Activated B cell treated with CpG ODN at 0.5 μM for 24 hours (primary cell): Measurements from ENCODE around the gene SIPA1L3. TPM values are rescaled to one million over a fixed set of nuclear protein-coding genes. Genes with fewer than 3 reads are reported as not detected.

Experiments
- ATAC-seq: fragments of 200-7000 bp; cut with Tn5 transposase; one replicate; pipeline ENCODE4 v1.10.0; 2021; ENCODE audit warnings: low read depth, mild to moderate bottlenecking, moderate library complexity
- CTCF ChIA-PET: fragments of 350-600 bp; sonication (Branson Sonifier 250); formaldehyde crosslinking; loops from one replicate; lab custom pipeline; 2021; ENCODE audit warnings: antibody characterized with exemption; lab: Charles Lee
- POLR2A ChIA-PET: fragments of 350-600 bp; sonication (Branson Sonifier 250); formaldehyde crosslinking; loops from one replicate; lab custom pipeline; 2021; ENCODE audit warnings: antibody characterized with exemption; lab: Charles Lee
- DNase-seq: peaks from one replicate; pipeline ENCODE4 v3.0.0; 2022
- H3K27ac Mint-ChIP-seq: one replicate; pipeline ENCODE4 v1.8.0; 2020; ENCODE audit warnings: mixed read lengths
- H3K27me3 Mint-ChIP-seq: one replicate; pipeline ENCODE4 v1.8.0; 2021; ENCODE audit warnings: mixed read lengths
- H3K36me3 Mint-ChIP-seq: one replicate; pipeline ENCODE4 v1.8.0; 2021; ENCODE audit warnings: low read depth, mixed read lengths
- H3K4me1 Mint-ChIP-seq: one replicate; pipeline ENCODE4 v1.8.0; 2021; ENCODE audit warnings: mixed read lengths
- H3K4me3 Mint-ChIP-seq: one replicate; pipeline ENCODE4 v1.8.0; 2020; ENCODE audit warnings: mild to moderate bottlenecking, mixed read lengths
- H3K9me3 Mint-ChIP-seq: one replicate; pipeline ENCODE4 v1.8.0; 2020; ENCODE audit warnings: mixed read lengths
- intact Hi-C: fragments of 100-400 bp; cut with micrococcal nuclease; formaldehyde crosslinking; loops from one replicate; pipeline ENCODE4 v1.15.1; 2024
- total RNA-seq: library from RNA; stranded (reverse); gene quantifications from 2 replicates; pipeline ENCODE4 v1.2.3, GENCODE V29; 2022
- TF ChIP-seq, protein P1 (sequence below): fragments of 200-600 bp; IDR thresholded peaks from one replicate; pipeline ENCODE4 v1.8.0; 2022; ENCODE audit warnings: antibody characterized with exemption, mild to moderate bottlenecking

SIPA1L3 gene
- total RNA-seq, 1 donor from 2014 or later = 145 TPM

DNA sequence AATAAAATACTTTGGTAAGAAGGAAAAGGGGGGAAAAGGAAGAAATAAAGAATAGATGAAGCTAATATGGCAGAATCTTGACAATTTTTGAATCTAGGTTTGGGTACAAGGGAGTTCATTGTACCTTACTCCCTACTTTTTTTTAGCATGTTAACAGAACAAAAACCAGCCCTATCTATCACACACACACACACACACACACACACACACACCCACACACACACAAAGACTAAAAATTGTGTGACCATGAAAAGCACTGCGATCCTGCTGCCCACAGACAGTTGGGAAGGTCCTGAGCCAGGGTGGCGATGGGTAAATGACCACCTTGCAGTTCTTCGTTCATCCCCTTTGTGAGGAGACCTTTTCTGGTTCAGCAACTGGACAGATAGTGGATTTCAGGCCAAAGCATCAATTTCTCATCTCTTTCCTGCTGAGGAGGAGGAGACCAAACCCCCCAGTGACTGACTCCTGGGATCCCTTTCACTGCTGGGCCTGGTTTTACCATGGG, 91.8 kb downstream of the SIPA1L3 start:
- Mint-ChIP-seq H3K27me3 (no peaks in the 10 kb centered on the region), H3K36me3 (peaks cover 24% of the 10 kb centered on the region), H3K27ac (peak overlapping the region; percentile 66), H3K9me3 (no peaks in the 10 kb centered on the region), H3K4me1 (peaks cover 64% of the 10 kb centered on the region), H3K4me3 (peak overlapping the region; percentile 38)
- ATAC-seq (no peak), DNase-seq (no peak)
- TF ChIP-seq, protein P1, sequence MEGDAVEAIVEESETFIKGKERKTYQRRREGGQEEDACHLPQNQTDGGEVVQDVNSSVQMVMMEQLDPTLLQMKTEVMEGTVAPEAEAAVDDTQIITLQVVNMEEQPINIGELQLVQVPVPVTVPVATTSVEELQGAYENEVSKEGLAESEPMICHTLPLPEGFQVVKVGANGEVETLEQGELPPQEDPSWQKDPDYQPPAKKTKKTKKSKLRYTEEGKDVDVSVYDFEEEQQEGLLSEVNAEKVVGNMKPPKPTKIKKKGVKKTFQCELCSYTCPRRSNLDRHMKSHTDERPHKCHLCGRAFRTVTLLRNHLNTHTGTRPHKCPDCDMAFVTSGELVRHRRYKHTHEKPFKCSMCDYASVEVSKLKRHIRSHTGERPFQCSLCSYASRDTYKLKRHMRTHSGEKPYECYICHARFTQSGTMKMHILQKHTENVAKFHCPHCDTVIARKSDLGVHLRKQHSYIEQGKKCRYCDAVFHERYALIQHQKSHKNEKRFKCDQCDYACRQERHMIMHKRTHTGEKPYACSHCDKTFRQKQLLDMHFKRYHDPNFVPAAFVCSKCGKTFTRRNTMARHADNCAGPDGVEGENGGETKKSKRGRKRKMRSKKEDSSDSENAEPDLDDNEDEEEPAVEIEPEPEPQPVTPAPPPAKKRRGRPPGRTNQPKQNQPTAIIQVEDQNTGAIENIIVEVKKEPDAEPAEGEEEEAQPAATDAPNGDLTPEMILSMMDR = no peak
- POLR2A ChIA-PET = interaction anchor here (0.8 to 1.6 kb wide), 7 partner anchors 10 to 92 kb away, joined by 3 to 9 read pairs (median 3); partner anchors contain the start of gene WDR87
- intact Hi-C loops = no loop called here
- CTCF ChIA-PET = interaction anchor here (1.1 to 1.8 kb wide), 2 partner anchors 12 to 50 kb away, joined by 3 to 6 read pairs; no protein-coding TSS in a partner anchor

DNA sequence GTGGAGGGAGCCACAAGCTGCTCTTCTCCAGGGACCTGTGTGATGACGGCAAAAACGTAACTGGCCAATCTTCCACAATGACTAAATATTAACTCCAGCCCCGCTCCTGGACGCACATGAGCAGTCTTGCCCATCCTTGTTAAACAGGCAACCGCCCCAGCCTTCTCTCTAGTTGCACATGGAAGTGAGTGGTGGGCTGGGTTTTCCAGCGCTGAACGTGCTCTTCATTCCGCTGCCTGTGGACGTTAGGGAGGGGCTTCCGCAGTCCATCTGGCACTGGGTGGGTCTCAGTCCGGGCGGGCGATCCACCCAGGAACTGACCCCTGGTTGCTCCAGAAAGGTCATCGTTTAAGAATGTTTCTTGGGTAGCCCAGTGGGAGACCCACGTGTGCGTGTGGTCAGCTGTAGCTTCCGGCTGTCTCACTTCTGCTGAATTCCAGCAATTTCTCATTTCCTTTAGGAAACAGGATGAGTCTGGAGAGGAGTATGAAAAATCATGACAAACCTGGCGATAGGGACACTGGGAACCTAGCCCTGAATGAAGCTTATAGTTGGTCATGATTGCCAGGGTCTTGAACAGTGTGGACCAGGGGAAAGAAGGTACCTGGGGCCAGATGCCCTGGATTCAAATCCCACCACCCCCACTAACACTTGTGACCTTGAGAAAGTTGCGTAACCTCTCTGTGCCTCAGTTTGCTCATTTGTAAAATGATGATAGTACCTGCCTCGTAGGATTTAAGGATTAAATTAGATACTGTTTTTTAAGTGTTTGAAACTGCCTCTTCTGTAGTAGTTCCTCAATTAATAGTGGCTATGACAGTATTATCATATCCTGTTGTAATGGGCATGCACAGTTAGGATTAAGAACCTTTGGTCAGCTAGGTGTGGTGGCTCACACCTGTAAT, 92.6 kb downstream of the SIPA1L3 start:
- POLR2A ChIA-PET = interaction anchor here (0.5 to 1.6 kb wide), 8 partner anchors 10 to 93 kb away, joined by 3 to 9 read pairs (median 4); partner anchors contain the start of gene WDR87

DNA sequence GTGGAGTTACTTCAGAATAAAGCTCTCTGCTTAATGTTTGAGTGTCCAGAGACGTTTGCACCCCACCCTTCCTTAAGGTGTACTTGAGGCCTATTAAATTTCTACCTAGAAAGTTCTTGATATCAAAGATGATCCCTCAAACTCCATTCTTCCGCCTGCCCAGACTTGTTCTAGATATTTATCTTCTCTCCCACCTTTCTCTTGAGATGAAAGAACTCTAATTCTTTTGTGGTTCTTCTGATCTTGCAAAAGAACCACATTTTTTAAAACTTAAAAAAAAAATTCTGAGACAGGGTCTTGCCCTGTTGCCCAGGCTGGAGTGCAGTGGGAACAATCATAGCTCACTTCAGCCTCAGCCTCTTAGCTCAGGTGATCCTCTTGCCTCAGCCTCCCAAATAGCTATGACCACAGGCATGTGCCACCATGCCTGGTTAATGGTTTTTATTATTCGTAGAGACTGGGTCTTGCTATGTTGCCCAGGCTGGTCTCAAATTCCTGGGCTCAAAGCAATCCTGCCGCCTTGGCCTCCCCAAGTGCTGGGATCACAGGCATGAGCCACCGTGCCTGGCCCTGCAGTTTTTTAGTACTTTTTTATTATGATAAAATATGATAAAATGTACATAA, 94.3 kb downstream of the SIPA1L3 start:
- intact Hi-C loops = no loop called here
- DNase-seq = no peak
- Mint-ChIP-seq H3K4me1 (peaks cover 45% of the 10 kb centered on the region), H3K4me3 (no peak overlapping the region), H3K27me3 (no peaks in the 10 kb centered on the region), H3K9me3 (no peaks in the 10 kb centered on the region), H3K27ac (peak overlapping the region; percentile 63), H3K36me3 (peaks cover 8% of the 10 kb centered on the region)
- POLR2A ChIA-PET = interaction anchor here (0.7 to 1.2 kb wide), 2 partner anchors 18 to 94 kb away, joined by 3 read pairs; partner anchors contain the start of gene SIPA1L3
- no peak for ATAC-seq
- TF ChIP-seq, protein P1 = no peak
- CTCF ChIA-PET = interaction anchor here (1.6 kb wide), 1 partner anchor 23 kb away, joined by 4 read pairs; no protein-coding TSS in a partner anchor

More for the DNA sequence above, 92.6 kb downstream of the SIPA1L3 start:
- DNase-seq = no peak
- peak; percentile 27 for ATAC-seq
- TF ChIP-seq, protein P1 = no peak
- peaks cover 59% of the 10 kb centered on the region for H3K4me1 Mint-ChIP-seq
- H3K27ac Mint-ChIP-seq = peak overlapping the region; percentile 68
- intact Hi-C loops = no loop called here
- no peaks in the 10 kb centered on the region for H3K27me3 Mint-ChIP-seq
- no peaks in the 10 kb centered on the region for H3K9me3 Mint-ChIP-seq
- H3K4me3 Mint-ChIP-seq = peak overlapping the region; percentile 38
- CTCF ChIA-PET = interaction anchor here (1.1 to 1.8 kb wide), 3 partner anchors 13 to 49 kb away, joined by 3 to 6 read pairs (median 4); no protein-coding TSS in a partner anchor
- peaks cover 17% of the 10 kb centered on the region for H3K36me3 Mint-ChIP-seq

DNA sequence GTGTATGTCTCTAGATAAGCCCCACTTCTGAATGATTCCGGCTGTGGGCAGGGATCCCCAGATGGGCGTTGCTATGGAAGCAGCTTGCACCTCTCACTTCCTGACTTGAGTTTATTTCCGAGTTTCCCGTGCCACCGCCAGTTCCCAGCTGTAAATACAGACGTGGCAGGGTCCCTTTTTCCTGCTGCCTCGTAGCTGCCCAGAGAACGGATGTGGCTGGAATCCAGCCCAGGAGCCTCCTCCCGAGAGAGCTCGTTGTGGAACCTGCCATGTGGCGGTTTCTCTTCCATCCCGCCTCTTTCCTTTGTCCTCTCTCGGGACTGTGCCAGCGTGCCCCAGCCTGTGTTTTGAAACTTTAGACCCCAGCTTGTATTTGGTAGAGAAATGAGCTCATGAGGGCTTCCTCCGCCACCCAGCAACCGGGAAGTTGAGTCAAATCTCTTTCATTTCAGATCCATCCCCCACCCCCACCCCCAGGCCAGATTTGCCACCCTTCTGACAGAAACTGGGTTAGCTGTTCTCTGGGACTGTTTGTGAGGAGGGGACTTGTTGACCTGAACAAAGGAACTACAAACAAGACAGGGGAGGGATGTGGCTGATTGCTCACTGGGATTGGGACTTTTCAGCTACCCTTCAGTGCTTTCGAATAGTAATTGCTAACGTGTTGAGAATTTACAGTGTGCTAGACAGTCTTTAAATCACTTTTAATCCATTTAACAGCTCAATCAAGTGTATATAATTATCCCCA, 96.6 kb downstream of the SIPA1L3 start:
- Mint-ChIP-seq H3K27me3 (no peaks in the 10 kb centered on the region), H3K9me3 (no peaks in the 10 kb centered on the region), H3K36me3 (peaks cover 16% of the 10 kb centered on the region), H3K4me3 (no peak overlapping the region), H3K27ac (no peak overlapping the region), H3K4me1 (peaks cover 39% of the 10 kb centered on the region)
- TF ChIP-seq, protein P1 = no peak
- ChIA-PET CTCF (interaction anchor here (0.7 to 2.2 kb wide), 12 partner anchors 9 to 101 kb away, joined by 3 to 11 read pairs (median 4); no protein-coding TSS in a partner anchor), POLR2A (interaction anchor here (0.6 to 4.8 kb wide), 24 partner anchors 9 to 101 kb away, joined by 3 to 66 read pairs (median 11); partner anchors contain the start of genes SIPA1L3 and WDR87)
- DNase-seq = peak; percentile 33
- intact Hi-C loops = loop anchor here (1.0 kb wide), 1 partner anchor 75 kb away; no protein-coding TSS in a partner anchor
- ATAC-seq = peak; percentile 11
